GM21619 (cell line): Measurements from ENCODE around the gene C5AR2.
"Not testable (repeated sequence)": the region's sequence is repeated elsewhere in the genome, so short reads cannot be mapped to it uniquely, and the experiment has no call there.

Experiments
- ATAC-seq: cut with Tn5 transposase; IDR thresholded peaks from one replicate; pipeline ENCODE4 v1.9.1; 2021; ENCODE audit not compliant: unreplicated experiment

C5AR2 gene

DNA sequence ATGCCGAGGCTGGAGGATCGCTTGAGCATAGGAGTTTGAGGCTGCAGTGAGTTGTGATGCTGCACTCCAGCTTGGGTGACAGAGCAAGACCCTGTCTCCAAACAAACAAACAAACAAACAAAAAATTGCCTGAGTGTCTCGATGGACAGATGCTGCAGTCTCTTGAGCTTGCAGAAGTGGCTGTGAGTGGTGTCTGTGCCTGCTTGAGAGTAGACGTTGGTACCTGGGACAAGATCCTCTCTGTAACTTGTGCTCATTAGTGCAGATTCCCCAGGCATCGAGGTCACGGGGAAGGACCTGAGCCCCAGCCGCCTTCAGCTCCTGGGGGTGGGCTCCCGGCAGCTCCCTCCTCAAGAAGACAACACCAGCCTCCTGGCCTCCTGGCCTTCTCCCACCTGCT lies 8.6 kb upstream of the C5AR2 start:
- ATAC-seq: no peak

DNA sequence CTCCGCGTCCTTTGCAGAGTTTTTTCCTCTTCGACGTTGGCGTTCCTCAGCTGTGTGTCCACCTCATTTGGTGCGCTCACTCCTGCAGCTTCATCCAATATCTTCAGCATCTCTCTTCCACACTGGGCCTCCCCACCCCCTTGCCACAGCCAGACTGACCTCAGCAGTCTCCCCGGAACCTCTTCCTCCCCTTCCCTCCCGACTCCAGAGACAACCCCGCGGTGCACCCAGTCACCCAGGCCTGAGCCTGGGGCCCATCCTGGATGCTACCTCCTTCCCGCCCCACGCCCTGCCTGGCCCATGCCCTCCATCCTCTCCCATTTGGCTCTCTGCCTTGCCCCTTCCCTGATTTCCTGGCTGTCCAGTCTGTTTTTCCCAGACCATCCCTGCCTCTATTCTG lies 8.1 kb upstream of the C5AR2 start:
- ATAC-seq: no peak

DNA sequence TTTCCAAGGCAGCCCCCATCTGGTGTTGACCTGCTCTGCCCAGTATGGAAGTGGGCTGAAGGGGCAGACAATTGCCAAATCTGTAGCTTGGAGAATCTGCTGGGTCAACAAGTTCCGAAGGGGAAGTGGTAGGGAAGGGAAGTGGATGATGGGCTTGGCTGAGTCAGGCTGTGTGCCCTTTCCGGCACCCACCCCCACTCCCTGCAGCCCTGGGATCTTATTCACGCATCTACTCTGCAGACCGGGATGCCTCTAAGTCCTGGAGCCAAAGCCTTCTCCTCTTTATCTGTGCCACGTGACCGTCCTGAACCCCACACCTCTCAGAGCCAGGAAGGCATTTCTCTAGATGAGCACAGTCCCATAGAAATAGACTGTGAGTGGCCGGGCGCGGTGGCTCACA lies 7.5 kb upstream of the C5AR2 start:
- ATAC-seq: no peak

DNA sequence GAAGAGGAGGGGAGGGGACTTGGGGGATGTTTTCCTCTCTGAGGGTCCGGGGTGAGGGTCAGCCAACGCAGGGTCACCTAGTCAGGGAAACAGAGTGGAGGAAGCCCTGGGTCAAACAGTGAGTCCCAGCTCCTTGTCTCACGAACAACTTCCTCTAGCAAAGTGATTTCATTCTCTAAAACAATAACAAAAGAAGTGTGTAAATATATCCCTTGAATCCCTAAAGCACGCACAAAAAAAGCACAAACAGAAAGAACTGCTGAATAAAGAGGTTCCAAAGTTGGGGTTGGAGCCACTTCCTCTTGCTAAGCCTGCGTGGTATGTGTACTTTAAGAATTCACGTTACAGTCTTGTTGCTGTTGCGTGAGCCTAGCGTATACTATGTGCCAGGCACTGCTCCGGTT lies 1.5 kb upstream of the C5AR2 start:
- ATAC-seq: no peak

DNA sequence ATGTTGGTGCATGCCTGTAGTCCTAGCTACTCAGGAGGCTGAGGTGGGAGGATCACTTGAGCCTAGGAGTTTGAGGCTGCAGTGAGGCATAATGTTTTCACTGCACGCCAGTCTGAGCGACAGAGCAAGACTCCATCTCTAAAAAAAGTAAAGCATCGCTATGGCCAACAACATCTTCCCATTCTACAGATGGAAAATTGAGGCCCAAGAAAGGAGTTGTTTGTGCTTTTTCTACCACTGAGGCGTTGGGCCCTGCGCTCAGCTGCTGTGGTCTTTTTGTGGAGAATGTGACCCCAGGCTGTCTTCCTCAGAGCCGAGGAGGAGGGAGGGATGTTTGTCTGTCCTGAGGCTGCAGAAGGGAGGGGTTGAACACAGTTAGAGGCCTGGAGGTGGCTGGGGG lies 485 bp upstream of the C5AR2 start:
- ATAC-seq: no peak

DNA sequence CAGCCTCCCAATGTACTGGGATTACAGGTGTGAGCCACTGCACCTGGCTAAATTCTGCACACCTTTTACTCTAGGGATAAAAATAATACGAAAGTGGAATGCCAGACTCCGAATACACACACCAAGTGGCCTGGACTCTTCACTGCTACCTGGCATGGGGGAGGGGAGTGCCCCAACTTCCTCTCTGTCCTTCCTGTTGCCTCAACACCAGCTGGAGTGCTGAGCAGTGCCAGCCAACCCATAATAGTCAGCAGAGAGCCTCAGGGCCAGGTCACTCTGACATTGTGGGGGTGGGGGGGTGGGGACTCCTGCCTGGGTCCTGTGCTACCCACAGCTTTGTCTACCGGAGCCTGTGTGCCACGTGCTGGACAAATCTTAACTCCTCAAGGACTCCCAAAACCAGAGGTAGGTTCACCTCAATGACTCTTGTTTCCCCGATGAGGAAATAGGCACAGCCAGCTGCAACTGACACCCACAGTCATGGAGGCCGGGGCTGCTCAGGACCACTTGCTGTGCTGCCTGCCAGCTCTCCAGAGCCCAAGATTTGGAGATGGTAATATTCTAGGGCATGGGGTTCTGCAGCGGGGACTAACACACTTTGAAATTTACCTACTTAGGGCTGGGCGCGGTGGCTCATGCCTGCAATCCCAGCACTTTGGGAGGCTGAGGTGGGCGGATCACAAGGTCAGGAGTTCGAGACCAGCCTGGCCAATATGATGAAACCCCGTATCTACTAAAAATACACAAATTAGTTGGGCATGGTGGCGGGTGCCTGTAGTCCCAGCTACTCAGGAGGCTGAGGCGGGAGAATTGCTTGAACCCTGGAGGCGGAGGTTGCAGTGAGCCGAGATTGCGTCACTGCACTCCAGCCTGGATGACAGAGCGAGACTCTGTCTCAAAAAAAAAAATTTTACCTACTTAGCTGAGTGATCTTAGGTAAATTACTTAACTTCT lies 5.1 kb downstream of the C5AR2 start:
- ATAC-seq: not testable (repeated sequence)

DNA sequence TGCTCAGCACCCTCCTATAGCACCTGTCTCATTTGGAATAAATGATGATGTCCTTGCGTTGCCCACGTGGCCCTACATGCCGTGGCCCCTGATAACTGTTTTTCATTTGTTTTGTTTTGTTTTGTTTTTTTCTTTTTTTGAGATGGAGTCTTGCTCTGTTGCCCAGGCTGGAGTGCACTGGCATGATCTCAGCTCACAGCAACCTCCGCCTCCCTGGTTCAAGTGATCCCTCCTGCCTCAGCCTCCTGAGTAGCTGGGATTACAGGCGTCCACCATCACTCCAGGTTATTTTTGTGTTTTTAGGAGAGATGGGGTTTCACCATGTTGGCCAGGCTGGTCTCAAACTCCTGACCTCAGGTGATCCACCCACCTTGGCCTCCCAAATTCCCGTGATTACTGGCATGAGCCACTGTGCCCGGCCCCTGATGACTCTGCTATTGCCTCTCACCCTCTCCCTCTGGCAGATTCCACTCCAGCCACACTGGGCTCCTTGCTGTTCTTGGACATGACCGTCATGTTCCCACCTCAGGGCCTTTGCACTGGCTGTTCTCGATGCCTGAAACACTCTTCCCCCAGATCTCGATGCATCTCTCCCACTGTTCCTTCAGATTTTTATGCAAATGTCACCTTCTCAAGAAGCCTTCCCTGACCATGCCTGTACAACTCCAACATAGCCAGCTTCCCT lies 7.4 kb downstream of the C5AR2 start:
- ATAC-seq: no peak

DNA sequence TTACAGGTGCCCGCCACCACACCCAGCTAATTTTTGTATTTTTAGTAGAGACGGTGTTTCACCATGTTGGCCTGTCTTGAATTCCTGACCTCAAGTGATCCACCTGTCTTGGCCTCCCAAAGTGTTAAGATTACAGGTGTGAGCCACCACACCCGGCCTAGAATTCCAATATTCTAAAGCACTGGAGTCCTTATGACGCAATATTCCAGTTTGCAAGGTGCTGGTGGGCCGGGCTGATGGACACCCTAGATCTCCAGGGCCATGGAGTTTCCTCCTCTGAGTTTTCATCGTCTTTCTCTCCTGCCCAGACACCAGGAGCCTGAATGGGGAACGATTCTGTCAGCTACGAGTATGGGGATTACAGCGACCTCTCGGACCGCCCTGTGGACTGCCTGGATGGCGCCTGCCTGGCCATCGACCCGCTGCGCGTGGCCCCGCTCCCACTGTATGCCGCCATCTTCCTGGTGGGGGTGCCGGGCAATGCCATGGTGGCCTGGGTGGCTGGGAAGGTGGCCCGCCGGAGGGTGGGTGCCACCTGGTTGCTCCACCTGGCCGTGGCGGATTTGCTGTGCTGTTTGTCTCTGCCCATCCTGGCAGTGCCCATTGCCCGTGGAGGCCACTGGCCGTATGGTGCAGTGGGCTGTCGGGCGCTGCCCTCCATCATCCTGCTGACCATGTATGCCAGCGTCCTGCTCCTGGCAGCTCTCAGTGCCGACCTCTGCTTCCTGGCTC lies 8.7 kb downstream of the C5AR2 start:
- ATAC-seq: no peak

DNA sequence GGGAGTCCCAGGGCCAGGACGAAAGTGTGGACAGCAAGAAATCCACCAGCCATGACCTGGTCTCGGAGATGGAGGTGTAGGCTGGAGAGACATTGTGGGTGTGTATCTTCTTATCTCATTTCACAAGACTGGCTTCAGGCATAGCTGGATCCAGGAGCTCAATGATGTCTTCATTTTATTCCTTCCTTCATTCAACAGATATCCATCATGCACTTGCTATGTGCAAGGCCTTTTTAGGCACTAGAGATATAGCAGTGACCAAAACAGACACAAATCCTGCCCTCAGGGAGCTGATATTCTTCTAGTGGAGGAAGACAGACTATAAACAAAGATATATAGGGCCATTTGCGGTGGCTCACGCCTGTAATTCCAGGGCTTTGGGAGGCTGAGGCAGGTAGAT lies 9.8 kb downstream of the C5AR2 start:
- no peak for ATAC-seq

DNA sequence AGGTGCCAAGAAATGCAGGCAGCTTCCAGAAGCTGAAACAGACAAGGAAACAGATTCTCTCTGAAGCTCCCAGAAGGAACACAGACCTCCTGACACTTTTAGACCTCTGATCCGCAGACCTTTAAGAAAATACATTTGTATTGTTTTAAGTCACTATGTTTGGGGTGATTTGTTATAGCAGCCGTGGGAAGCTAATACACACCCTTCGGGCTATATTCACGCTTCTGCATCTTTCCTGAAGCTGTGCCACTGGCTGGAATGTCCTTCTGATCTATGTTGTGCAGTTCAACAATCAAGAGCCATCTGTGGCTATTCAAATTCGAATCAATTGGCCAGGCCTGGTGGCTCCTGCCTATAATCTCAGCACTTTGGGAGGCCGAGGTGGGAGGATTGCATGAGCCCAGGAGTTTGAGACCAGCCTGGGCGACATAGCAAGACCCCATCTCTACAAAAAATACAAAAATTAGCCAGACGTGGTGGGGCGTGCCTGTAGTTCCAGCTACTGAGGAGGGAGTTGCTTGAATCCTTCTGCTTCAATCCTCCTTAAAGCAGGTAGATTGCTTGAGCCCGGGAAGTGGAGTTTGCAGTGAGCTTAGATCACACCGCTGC lies 11.3 kb downstream of the C5AR2 start:
- no peak for ATAC-seq

DNA sequence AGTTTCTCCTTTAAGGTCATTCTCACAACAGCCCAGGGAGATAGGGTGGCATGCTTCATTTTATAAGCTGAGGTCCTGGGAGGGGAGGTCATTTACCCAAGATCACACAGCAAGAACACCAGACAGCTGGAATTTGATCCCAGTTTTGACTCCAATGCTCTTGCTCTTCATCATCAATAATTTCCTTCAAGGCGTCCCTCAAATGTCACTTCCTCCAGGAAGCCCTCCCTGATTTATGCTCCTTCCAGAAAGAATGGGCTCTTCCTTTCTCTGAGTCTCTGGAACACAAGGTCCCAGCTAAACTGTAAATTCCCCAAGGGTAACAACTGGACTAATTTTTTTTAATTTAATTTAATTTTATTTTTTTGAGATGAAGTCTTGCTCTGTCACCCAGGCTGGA lies 12.4 kb downstream of the C5AR2 start:
- ATAC-seq: no peak

DNA sequence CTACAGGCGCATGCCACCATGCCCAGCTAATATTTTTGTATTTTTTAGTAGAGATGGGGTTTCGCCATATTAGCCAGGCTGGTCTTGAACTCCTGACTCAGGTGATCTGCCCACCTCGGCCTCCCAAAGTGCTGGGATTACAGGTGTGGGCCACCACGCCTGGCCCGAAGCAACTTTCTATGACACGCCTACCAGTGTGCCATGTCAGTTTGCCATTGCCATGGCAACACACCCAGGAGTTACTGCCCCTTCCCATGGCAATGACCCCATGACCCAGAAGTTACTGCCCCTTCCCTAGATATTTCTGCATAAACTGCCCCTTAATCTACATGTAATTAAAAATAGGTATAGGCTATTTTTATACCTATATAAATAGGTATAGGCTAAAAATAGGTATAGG lies 14.0 kb downstream of the C5AR2 start:
- not testable (repeated sequence) for ATAC-seq

DNA sequence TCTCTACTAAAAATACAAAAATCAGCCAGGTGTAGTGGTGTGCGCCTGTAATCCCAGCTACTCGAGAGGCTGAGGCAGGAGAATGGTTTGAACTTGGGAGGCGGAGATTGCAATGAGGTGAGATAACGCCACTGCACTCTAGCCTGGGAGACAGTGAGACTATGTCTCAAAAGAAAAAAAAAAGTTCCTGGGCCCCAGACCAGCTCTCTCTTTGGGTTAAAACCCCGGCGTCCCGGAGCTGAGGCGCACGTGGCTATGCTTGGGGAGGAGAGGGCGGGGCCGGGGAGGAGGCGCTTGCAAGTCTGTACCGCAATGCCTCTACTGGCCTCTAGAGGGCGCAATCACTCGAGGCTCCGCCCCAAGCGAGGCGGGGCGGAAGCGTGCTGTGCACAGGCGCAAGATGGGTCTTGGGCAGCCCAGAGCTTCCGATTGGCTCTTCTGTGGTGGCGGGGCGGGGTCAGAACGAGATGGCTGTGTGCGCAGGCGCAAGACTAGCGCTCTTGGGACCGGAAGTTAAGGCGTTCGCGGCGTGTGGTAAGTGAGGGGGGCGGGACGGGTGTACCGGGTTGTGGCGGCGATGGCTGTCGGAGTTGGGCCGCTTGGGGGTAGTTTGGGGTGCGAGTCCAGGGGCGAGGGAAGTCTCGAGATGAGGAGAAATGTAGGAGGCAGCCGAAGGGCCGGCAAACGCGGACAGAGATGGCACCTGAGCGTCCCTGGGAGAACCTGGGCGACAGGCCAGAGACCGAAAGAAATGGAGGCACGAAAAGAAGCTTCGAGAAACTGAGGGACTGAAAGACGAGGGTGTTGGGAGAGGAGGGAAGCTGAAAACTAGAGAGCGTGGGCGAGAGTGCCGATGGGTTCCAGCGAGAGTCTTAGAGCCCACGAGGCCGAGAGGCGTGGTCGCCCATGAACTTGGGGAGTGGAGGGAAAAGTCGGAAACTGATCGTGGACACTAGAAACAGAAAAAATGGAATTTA lies 17.1 kb downstream of the C5AR2 start, which contains the start of gene DHX34:
Gene DHX34, plus strand, starts transcription at position 497 of the 977 bp plus-strand sequence. CDS start 3,716 bp downstream, outside the sequence.
- peak; percentile 89 for ATAC-seq

DNA sequence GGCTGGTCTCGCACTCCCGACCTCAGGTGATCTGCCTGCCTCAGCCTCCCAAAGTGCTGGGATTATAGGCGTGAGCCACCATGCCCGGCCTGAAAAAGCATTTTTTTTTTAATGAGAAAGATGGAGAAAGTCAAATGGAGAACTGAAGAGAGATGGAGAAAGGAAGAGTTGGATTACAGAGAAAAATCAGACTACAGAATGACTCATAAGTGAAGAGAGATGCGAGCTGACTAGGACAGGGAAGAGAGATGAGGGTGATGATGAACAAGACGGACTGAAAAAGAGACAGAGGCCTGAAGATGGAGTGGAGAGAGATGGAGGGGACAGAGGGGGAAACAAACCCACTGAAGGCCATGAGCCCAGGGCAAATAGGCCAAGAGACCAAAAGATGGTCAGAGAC lies 18.7 kb downstream of the C5AR2 start:
- no peak for ATAC-seq

DNA sequence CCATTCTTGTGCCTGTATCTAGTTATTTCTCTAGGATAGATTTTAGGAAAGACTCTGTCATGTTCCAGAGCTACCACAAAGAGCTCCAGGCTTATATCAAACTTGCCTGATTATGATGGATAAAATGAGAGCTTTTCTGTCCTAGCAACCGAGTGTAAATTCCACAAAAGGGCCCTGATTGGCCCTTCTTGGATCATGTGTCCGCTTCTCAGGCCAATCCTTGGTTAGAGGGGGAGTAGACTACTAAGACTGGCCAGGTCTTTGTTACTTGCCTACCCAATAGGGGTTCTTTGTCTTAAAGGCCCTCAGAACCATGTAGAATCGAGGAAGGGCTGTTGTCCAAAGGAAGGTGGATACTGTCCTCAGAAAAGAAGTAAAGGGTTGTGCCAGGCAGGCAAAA lies 19.6 kb downstream of the C5AR2 start:
- no peak for ATAC-seq

DNA sequence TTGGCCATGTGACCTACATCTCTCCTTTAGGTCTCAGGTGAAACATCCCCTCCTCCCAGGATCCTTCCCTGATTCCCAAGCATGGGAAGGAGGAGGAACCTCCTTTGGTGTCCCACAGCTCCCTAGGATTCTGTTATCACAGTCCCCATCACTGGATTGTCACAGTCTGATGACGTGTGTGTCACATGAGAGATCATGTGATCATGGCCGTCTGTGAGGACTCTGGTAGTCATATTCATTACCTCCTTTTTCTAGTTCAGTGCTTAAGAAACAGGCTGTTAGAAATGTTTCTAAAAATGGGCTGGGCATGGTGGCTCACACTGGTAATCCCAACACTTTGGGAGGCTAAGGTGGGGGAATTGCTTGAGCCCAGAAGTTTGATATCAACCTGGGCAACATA lies 20.1 kb downstream of the C5AR2 start:
- ATAC-seq: no peak

DNA sequence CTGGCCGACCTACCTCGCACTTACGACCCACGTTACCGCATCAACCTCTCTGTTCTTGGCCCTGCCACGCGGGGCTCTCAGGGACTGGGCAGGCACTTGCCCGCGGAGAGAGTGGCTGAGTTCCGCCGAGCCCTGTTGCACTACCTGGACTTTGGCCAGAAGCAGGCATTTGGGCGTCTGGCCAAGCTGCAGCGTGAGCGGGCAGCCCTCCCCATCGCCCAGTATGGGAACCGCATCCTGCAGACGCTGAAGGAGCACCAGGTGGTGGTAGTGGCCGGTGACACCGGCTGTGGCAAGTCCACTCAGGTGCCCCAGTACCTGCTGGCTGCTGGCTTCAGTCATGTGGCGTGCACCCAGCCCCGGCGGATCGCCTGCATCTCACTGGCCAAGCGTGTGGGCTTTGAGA lies 21.3 kb downstream of the C5AR2 start:
- no peak for ATAC-seq

DNA sequence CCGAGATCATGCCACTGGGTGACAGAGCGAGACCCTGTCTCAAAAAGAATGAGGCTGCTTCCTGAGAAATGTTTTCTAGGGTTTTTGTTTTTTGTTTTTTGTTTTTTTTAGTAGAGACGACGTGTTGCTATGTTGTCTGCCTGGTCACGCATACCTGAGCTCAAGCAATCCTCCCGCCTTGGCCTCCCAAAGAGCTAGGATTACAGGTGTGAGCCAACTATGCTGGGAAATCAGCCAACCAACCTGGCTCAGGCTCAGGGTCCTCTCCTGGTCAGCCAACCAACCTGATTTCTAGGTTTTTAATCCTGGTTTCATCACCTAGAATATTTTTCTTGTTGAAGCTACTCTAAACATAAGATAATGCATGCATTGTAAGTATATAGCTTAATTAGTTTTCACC lies 24.9 kb downstream of the C5AR2 start:
- no peak for ATAC-seq

DNA sequence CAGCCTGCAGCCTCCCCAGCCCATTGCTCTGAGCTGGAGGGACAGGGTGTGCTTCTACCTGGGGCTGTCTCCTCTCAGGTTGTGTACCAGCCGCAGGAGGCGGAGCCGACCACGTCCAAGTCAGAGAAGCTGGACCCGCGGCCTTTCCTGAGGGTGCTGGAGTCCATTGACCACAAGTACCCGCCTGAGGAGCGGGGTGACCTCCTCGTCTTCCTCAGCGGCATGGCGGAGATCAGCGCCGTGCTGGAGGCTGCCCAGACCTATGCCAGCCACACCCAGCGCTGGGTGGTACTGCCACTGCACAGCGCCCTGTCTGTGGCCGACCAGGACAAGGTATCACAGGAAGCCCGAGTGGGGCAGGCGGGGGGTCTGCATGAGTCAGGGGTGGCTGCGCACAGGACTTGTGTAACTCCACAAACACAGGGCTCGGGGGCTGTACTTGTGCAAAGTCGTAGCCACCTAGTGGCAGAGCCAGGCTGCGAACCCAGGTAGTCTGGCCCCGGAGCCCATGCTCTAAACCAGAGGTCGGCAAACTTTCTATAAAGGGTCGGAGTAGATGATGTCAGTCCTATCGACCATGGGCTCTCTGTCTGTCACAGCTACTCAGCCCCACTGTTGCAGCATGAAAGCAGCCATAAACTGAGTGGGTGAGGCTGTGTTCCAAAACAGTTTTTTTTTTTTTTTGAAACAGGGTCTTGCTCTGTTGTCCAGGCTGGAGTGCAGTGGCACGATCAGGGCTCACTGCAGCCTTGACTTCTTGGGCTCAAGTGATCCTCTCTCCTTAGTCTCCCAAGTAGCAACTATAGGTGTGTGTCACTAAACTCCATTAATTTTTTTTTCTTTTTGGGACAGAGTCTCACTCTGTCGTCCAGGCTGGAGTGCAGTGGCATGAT lies 26.1 kb downstream of the C5AR2 start:
- no peak for ATAC-seq
